Measurements from ENCODE around the gene PYM1.
A peak's percentile ranks its signal among the peaks of the same experiment; 100 is the strongest.

PYM1 gene

GRCh38 chr12:55942577-55943136, 15.0 kb upstream of the PYM1 start:
- POLR2A ChIA-PET, result no interaction called here

GRCh38 chr12:55942055-55942454, 14.4 kb upstream of the PYM1 start:
- no peak for DNase-seq (ENCODE audit: extremely low spot score)
- POLR2A ChIA-PET, result no interaction called here
- no peak for TF ChIP-seq FOXA1 (IDR thresholded peaks at IDR 0.05)
- TF ChIP-seq LEF1 (IDR thresholded peaks at IDR 0.05; ENCODE audit: borderline replicate concordance), result no peak
- TF ChIP-seq SUZ12 (IDR thresholded peaks at IDR 0.05), result no peak
- no peak for TF ChIP-seq PKNOX1 (IDR thresholded peaks at IDR 0.05)
- CTCF ChIA-PET, result no interaction called here

More at GRCh38 chr12:55942577-55943136, 15.0 kb upstream of the PYM1 start:
- CTCF ChIA-PET, result interaction anchor here (1.0 kb wide), 1 partner anchor 12 kb away, joined by 3 read pairs; no protein-coding TSS in a partner anchor
- TF ChIP-seq SUZ12 (IDR thresholded peaks at IDR 0.05) (no peak), NFRKB (IDR thresholded peaks at IDR 0.05) (no peak), HDGF (IDR thresholded peaks at IDR 0.05; ENCODE audit: borderline replicate concordance) (no peak), PKNOX1 (IDR thresholded peaks at IDR 0.05) (no peak), FOXK2 (IDR thresholded peaks at IDR 0.05) (no peak), ZNF384 (IDR thresholded peaks at IDR 0.05) (no peak), FOXA1 (IDR thresholded peaks at IDR 0.05) (no peak), ARNT (IDR thresholded peaks at IDR 0.05) (no peak), SP1 (IDR thresholded peaks at IDR 0.05) (no peak), TARDBP (IDR thresholded peaks at IDR 0.05) (no peak), FOXM1 (IDR thresholded peaks at IDR 0.05; ENCODE audit: borderline replicate concordance) (no peak), BHLHE40 (IDR thresholded peaks at IDR 0.05; ENCODE audit: borderline replicate concordance) (no peak), LEF1 (IDR thresholded peaks at IDR 0.05; ENCODE audit: borderline replicate concordance) (no peak)
- no peak for DNase-seq (ENCODE audit: extremely low spot score)

- DNase-seq (ENCODE audit: extremely low spot score), result peak; percentile 89
- CTCF ChIA-PET, result interaction anchor here (0.5 to 2.2 kb wide), 8 partner anchors 10 to 274 kb away, joined by 3 to 12 read pairs (median 4); partner anchors contain the start of gene SUOX
- TF ChIP-seq LEF1 (IDR thresholded peaks at IDR 0.05; ENCODE audit: borderline replicate concordance) (no peak), HDGF (IDR thresholded peaks at IDR 0.05; ENCODE audit: borderline replicate concordance) (0 out of 2 replicates have a peak, but pooled peaks have one; percentile 45), FOXK2 (IDR thresholded peaks at IDR 0.05) (no peak), FOXA1 (IDR thresholded peaks at IDR 0.05) (no peak)
- POLR2A ChIA-PET, result interaction anchor here (0.6 to 2.5 kb wide), 8 partner anchors 12 to 123 kb away, joined by 3 to 14 read pairs (median 4); partner anchors contain the start of genes ORMDL2, PYM1, RAB5B and SARNP
Measured at GRCh38 chr12:55940065-55940732, 12.5 kb upstream of the PYM1 start.

- TF ChIP-seq HDGF (IDR thresholded peaks at IDR 0.05; ENCODE audit: borderline replicate concordance), result no peak
- TF ChIP-seq SUZ12 (IDR thresholded peaks at IDR 0.05), result no peak
- no peak for TF ChIP-seq CTBP1 (IDR thresholded peaks at IDR 0.05; ENCODE audit: borderline replicate concordance)
- no peak for TF ChIP-seq L3MBTL2 (conservative IDR thresholded peaks at IDR 0.05)
- TF ChIP-seq FOXA1 (IDR thresholded peaks at IDR 0.05), result no peak
- TF ChIP-seq PKNOX1 (IDR thresholded peaks at IDR 0.05), result no peak
- no peak for TF ChIP-seq NFRKB (IDR thresholded peaks at IDR 0.05)
- no peak for TF ChIP-seq BHLHE40 (IDR thresholded peaks at IDR 0.05; ENCODE audit: borderline replicate concordance)
- DNase-seq (ENCODE audit: extremely low spot score), result no peak
- CTCF ChIA-PET, result interaction anchor here (1.0 to 2.2 kb wide), 3 partner anchors 9 to 200 kb away, joined by 3 to 12 read pairs (median 10); no protein-coding TSS in a partner anchor
- POLR2A ChIA-PET, result interaction anchor here (1.0 to 2.5 kb wide), 6 partner anchors 10 to 121 kb away, joined by 3 to 14 read pairs (median 4); partner anchors contain the start of genes ORMDL2, PYM1, RAB5B and SARNP
Measured at GRCh38 chr12:55938826-55939501, 11.3 kb upstream of the PYM1 start.

- POLR2A ChIA-PET, result interaction anchor here (1.2 kb wide), 1 partner anchor 36 kb away, joined by 3 read pairs; the partner anchor contains the start of gene RAB5B
- no peak for DNase-seq (ENCODE audit: extremely low spot score)
- CTCF ChIA-PET, result no interaction called here
Measured at GRCh38 chr12:55937981-55938380, 10.3 kb upstream of the PYM1 start.

More at GRCh38 chr12:55937981-55938380, 10.3 kb upstream of the PYM1 start:
- TF ChIP-seq L3MBTL2 (conservative IDR thresholded peaks at IDR 0.05), result no peak
- no peak for TF ChIP-seq FOXK2 (IDR thresholded peaks at IDR 0.05)
- TF ChIP-seq HDGF (IDR thresholded peaks at IDR 0.05; ENCODE audit: borderline replicate concordance), result no peak
- TF ChIP-seq BHLHE40 (IDR thresholded peaks at IDR 0.05; ENCODE audit: borderline replicate concordance), result no peak
- TF ChIP-seq FOXA1 (IDR thresholded peaks at IDR 0.05), result no peak
- TF ChIP-seq SP1 (IDR thresholded peaks at IDR 0.05), result no peak
- TF ChIP-seq PKNOX1 (IDR thresholded peaks at IDR 0.05), result no peak
- no peak for TF ChIP-seq ARNT (IDR thresholded peaks at IDR 0.05)
- no peak for TF ChIP-seq NFRKB (IDR thresholded peaks at IDR 0.05)
- TF ChIP-seq FOXM1 (IDR thresholded peaks at IDR 0.05; ENCODE audit: borderline replicate concordance), result no peak

Measured in HEK293T (cell line).